OCI-LY7 (cell line): ENCODE measurements around the gene LBR.

Experiments
- CTCF ChIP-seq: fragments of 200-600 bp; sonication (generic); conservative IDR thresholded peaks from 2 replicates; pipeline ENCODE4 v1.5.1; 2014; ENCODE audit warnings: mild to moderate bottlenecking, antibody characterized with exemption, low read length, moderate library complexity, mixed read lengths
- EZH2phosphoT487 ChIP-seq: fragments of 200-600 bp; sonication (generic); IDR thresholded peaks from 2 replicates; pipeline ENCODE4 v1.6.1; 2018; ENCODE audit warnings: low read depth, borderline replicate concordance, mild to moderate bottlenecking, mixed run types, antibody characterized with exemption, low read length, moderate library complexity, mixed read lengths

GRCh38 chr1:225474986-225475820, 47.4 kb upstream of the LBR start:
- peak; percentile 100 for TF ChIP-seq CTCF
- no peak for TF ChIP-seq EZH2phosphoT487
